Vagina (tissue), 2 donors: ENCODE measurements around the gene RFX8. TPM values are rescaled to one million over a fixed set of nuclear protein-coding genes. Genes with fewer than 3 reads are reported as not detected.

Experiments
- DNase-seq, 2 donors: peaks; one replicate each; pipeline ENCODE4 v3.0.0-alpha.2; 2017; ENCODE audit errors: extremely low spot score in 2 of 2
- H3K27ac ChIP-seq: fragments of 200-600 bp; sonication (generic); one replicate; pipeline ENCODE4 v1.5.1; 2019
- H3K27me3 ChIP-seq: fragments of 200-600 bp; sonication (generic); one replicate; pipeline ENCODE4 v1.5.1; 2019
- H3K36me3 ChIP-seq, 2 donors: fragments of 200-600 bp; sonication (generic); one replicate each; pipeline ENCODE4 v1.5.1; 2017 to 2019
- H3K4me1 ChIP-seq: fragments of 200-600 bp; sonication (generic); one replicate; pipeline ENCODE4 v1.5.1; 2019
- H3K4me3 ChIP-seq, 2 donors: fragments of 200-600 bp; sonication (generic); 1 replicate in 1 of 2; 2 replicates in 1 of 2; pipeline ENCODE4 v1.5.1; 2016 to 2019
- H3K9me3 ChIP-seq: fragments of 200-600 bp; sonication (generic); one replicate; pipeline ENCODE4 v1.5.1; 2019
- CTCF ChIP-seq, 3 experiments: fragments of 450-650 bp in 2 of 3; fragments of 200-600 bp in 1 of 3; sonication (generic) in 1 of 3; IDR thresholded peaks; one replicate each; pipeline ENCODE4 v1.5.1; 2017 to 2019; ENCODE audit warnings: antibody characterized with exemption in 3 of 3, mild to moderate bottlenecking in 2 of 3, moderate library complexity in 2 of 3
- POLR2A ChIP-seq, 2 donors: fragments of 450-650 bp; IDR thresholded peaks; one replicate each; pipeline ENCODE4 v1.6.1; 2017; ENCODE audit warnings: antibody characterized with exemption in 2 of 2, mild to moderate bottlenecking in 2 of 2, moderate library complexity in 2 of 2
- POLR2AphosphoS5 ChIP-seq, 2 donors: sonication (generic); formaldehyde crosslinking; IDR thresholded peaks; one replicate each; pipeline ENCODE4 v1.9.0; 2017; ENCODE audit warnings: antibody characterized with exemption in 2 of 2, mild to moderate bottlenecking in 2 of 2, low read depth in 1 of 2; ENCODE audit not compliant: insufficient read depth in 1 of 2
- intact Hi-C: fragments of 100-400 bp; cut with DNase I; formaldehyde crosslinking; loops from one replicate; pipeline ENCODE4 v1.15.1; 2023
- total RNA-seq: library from RNA; depleted of rRNA; stranded (reverse); fragments of >200 nt; gene quantifications from one replicate; pipeline ENCODE4 v1.2.3, GENCODE V29; 2016

Gene RFX8
- 1.2 TPM for total RNA-seq

- no peaks in the 10 kb centered on the region for H3K9me3 ChIP-seq
- no peaks in the 10 kb centered on the region for H3K36me3 ChIP-seq
- TF ChIP-seq POLR2AphosphoS5 (IDR thresholded peaks at IDR 0.05; ENCODE audit: insufficient read depth in 1 of 2, low read depth in 1 of 2): peak in 1 of 2 donors; percentile 24
- no peak for TF ChIP-seq CTCF (IDR thresholded peaks at IDR 0.05)
- H3K27me3 ChIP-seq: no peaks in the 10 kb centered on the region
- H3K4me3 ChIP-seq: peak within 1 kb of the TSS; percentile 53 to 69
- peaks cover 20% of the 10 kb centered on the region for H3K4me1 ChIP-seq
- intact Hi-C loops: no loop called here
- peak within 1 kb of the TSS; percentile 93 for H3K27ac ChIP-seq
- DNase-seq: no peak
These were observed at the start of gene RFX8 for GRCh38 chr2:101474731-101475384. RFX8 (minus strand) TSS chr2:101475112; CDS start chr2:101466848, 8,264 bp downstream.

- TF ChIP-seq POLR2A (IDR thresholded peaks at IDR 0.05) (no peak), CTCF (IDR thresholded peaks at IDR 0.05) (no peak), POLR2AphosphoS5 (IDR thresholded peaks at IDR 0.05; ENCODE audit: insufficient read depth in 1 of 2, low read depth in 1 of 2) (no peak)
- H3K4me1 ChIP-seq: peaks cover 12% of the 10 kb centered on the region
- H3K27ac ChIP-seq: no peak overlapping the region
- intact Hi-C loops: loop anchor here (5.0 kb wide), 1 partner anchor 1019 kb away; no protein-coding TSS in a partner anchor
- H3K36me3 ChIP-seq: no peaks in the 10 kb centered on the region
- DNase-seq: no peak
- H3K9me3 ChIP-seq: no peaks in the 10 kb centered on the region
- no peak overlapping the region for H3K4me3 ChIP-seq
- no peaks in the 10 kb centered on the region for H3K27me3 ChIP-seq
These were observed 46.6 kb upstream of the RFX8 start for GRCh38 chr2:101521487-101521886.

DNA sequence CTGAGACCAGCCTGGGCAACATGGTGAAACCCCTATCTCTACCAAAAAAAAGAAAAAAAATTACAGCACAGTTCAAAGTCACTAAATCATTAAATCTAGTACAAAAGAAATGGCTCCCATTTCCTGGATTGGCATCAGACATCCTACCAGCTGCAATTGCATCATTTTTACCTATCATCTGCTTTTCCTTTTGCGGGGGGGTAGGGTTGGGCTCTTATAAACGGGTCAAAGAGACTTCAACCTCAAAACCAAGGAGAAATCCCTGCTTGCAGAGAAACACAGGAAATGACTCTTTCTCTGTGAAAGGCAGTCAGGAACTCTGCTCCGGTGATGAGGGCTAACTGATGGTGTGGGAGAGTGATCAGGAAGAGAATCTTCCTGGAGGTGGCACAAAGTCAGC is 45.3 kb upstream of the RFX8 start:
- H3K27ac ChIP-seq: no peak overlapping the region
- H3K9me3 ChIP-seq: no peaks in the 10 kb centered on the region
- no peak overlapping the region for H3K4me3 ChIP-seq
- TF ChIP-seq CTCF (IDR thresholded peaks at IDR 0.05): no peak
- TF ChIP-seq POLR2AphosphoS5 (IDR thresholded peaks at IDR 0.05; ENCODE audit: insufficient read depth in 1 of 2, low read depth in 1 of 2): no peak
- no peak for TF ChIP-seq POLR2A (IDR thresholded peaks at IDR 0.05)
- peaks cover 12% of the 10 kb centered on the region for H3K4me1 ChIP-seq
- H3K27me3 ChIP-seq: no peaks in the 10 kb centered on the region
- H3K36me3 ChIP-seq: no peaks in the 10 kb centered on the region
- intact Hi-C loops: loop anchor here (5.0 kb wide), 1 partner anchor 1018 kb away; no protein-coding TSS in a partner anchor
- no peak for DNase-seq

GRCh38 chr2:101518578-101519492 is 43.9 kb upstream of the RFX8 start:
- Histone ChIP-seq H3K4me3 (no peak overlapping the region), H3K27me3 (no peaks in the 10 kb centered on the region), H3K36me3 (no peaks in the 10 kb centered on the region), H3K4me1 (peaks cover 12% of the 10 kb centered on the region), H3K27ac (no peak overlapping the region), H3K9me3 (no peaks in the 10 kb centered on the region)
- intact Hi-C loops: no loop called here
- peak in 1 of 3 experiments; percentile 41 for TF ChIP-seq CTCF (IDR thresholded peaks at IDR 0.05)
- no peak for TF ChIP-seq POLR2AphosphoS5 (IDR thresholded peaks at IDR 0.05; ENCODE audit: insufficient read depth in 1 of 2, low read depth in 1 of 2)
- no peak for DNase-seq
